Sigmoid colon (tissue), 7 donors: Measurements from ENCODE around the gene LRP1. TPM values are rescaled to one million over a fixed set of nuclear protein-coding genes. Genes with fewer than 3 reads are reported as not detected.

Experiments
- DNase-seq: peaks from one replicate; pipeline ENCODE4 v3.0.0-alpha.2; 2019
- H3K27ac ChIP-seq, 4 donors: fragments of 200-600 bp; sonication (generic); one replicate each; pipeline ENCODE4 v1.5.1; 2016 to 2019; ENCODE audit warnings: mild to moderate bottlenecking in 1 of 4
- H3K27me3 ChIP-seq, 3 donors: fragments of 200-600 bp; sonication (generic); one replicate each; pipeline ENCODE4 v1.5.1; 2019; ENCODE audit warnings: mild to moderate bottlenecking in 1 of 3
- H3K36me3 ChIP-seq, 4 donors: fragments of 200-600 bp; sonication (generic); one replicate each; pipeline ENCODE4 v1.5.1; 2016 to 2019
- H3K4me1 ChIP-seq, 4 donors: fragments of 200-600 bp; sonication (generic); one replicate each; pipeline ENCODE4 v1.5.1; 2017 to 2019
- H3K4me3 ChIP-seq, 4 donors: fragments of 200-600 bp; sonication (generic); one replicate each; pipeline ENCODE4 v1.5.1; 2017 to 2019; ENCODE audit warnings: mild to moderate bottlenecking in 2 of 4, moderate library complexity in 1 of 4
- H3K9me3 ChIP-seq, 4 donors: fragments of 200-600 bp in 3 of 4; sonication (generic) in 3 of 4; one replicate each; pipeline versions ENCODE4 v1.5.1 to v1.6.1; 2013 to 2019
- CTCF ChIP-seq, 4 experiments: fragments of 450-650 bp in 3 of 4; fragments of 200-600 bp in 1 of 4; IDR thresholded peaks; one replicate each; pipeline ENCODE4 v1.5.1; 2016 to 2019; ENCODE audit warnings: antibody characterized with exemption in 4 of 4, mild to moderate bottlenecking in 3 of 4, moderate library complexity in 2 of 4
- EP300 ChIP-seq, 4 donors: sonication (generic); formaldehyde crosslinking; IDR thresholded peaks; one replicate each; pipeline ENCODE4 v1.6.1; 2017; ENCODE audit warnings: antibody characterized with exemption in 4 of 4
- POLR2A ChIP-seq, 2 donors: fragments of 450-650 bp; IDR thresholded peaks; one replicate each; pipeline ENCODE4 v1.6.1; 2016; ENCODE audit warnings: antibody characterized with exemption in 2 of 2, mild to moderate bottlenecking in 2 of 2, moderate library complexity in 2 of 2
- POLR2AphosphoS5 ChIP-seq, 4 donors: sonication (generic); formaldehyde crosslinking; IDR thresholded peaks; one replicate each; pipeline ENCODE4 v1.6.1; 2017; ENCODE audit warnings: antibody characterized with exemption in 4 of 4
- WGBS, 2 donors: extraction: QIAGEN DNeasy Blood & Tissue Kit; methylation state at CpG; one replicate each; pipeline ENCODE4 v1.1.7; 2013; 5-methylcytosine and 5-hydroxymethylcytosine counted together
- intact Hi-C: fragments of 100-400 bp; cut with DNase I; formaldehyde crosslinking; loops from one replicate; pipeline ENCODE4 v1.15.1; 2023
- polyA plus RNA-seq, 3 donors: library from polyadenylated mRNA; stranded (reverse); fragments of 200-250 nt; gene quantifications; one replicate each; pipeline ENCODE4 v1.2.3, GENCODE V29; 2013
- total RNA-seq, 4 donors: library from RNA; depleted of rRNA; stranded (reverse); fragments of >200 nt; gene quantifications; one replicate each; pipeline ENCODE4 v1.1.0, GENCODE V29; 2016
- donor health status: healthy with polysubstance abuse.
- donor health status: Bipolar disorder and iron deficiency.
- donor health status: healthy.

LRP1 gene
- total and polyA plus RNA-seq, 7 donors = 11.4 to 262 (median 147) TPM

- H3K27me3 ChIP-seq = no peaks in the 10 kb centered on the region
- H3K9me3 ChIP-seq = no peaks in the 10 kb centered on the region
- peaks cover 40 to 61% (median 45%) of the 10 kb centered on the region in 4 donors for H3K36me3 ChIP-seq
- WGBS, 2 donors = 72 to 84% methylated on average over 5 of the region's 5 CpGs
- DNase-seq = no peak
- H3K4me1 ChIP-seq = peaks cover 0 to 55% (median 49%) of the 10 kb centered on the region in 4 donors
- no peak for TF ChIP-seq CTCF (IDR thresholded peaks at IDR 0.05)
- no peak for TF ChIP-seq POLR2A (IDR thresholded peaks at IDR 0.05)
- TF ChIP-seq POLR2AphosphoS5 (IDR thresholded peaks at IDR 0.05) = no peak
- TF ChIP-seq EP300 (IDR thresholded peaks at IDR 0.05) = no peak
- H3K4me3 ChIP-seq = no peak overlapping the region
- intact Hi-C loops = no loop called here
- H3K27ac ChIP-seq = peak overlapping the region in 3 of 4 donors; percentile 17 to 24 (median 23)
Measured at GRCh38 chr12:57154804-57155434, 26.6 kb downstream of the LRP1 start.

GRCh38 chr12:57156701-57157403 is 28.6 kb downstream of the LRP1 start:
- H3K9me3 ChIP-seq = no peaks in the 10 kb centered on the region
- peaks cover 0 to 36% (median 30%) of the 10 kb centered on the region in 4 donors for H3K4me1 ChIP-seq
- peaks cover 49 to 80% (median 59%) of the 10 kb centered on the region in 4 donors for H3K36me3 ChIP-seq
- TF ChIP-seq POLR2AphosphoS5 (IDR thresholded peaks at IDR 0.05) (no peak), POLR2A (IDR thresholded peaks at IDR 0.05) (no peak), EP300 (IDR thresholded peaks at IDR 0.05) (no peak), CTCF (IDR thresholded peaks at IDR 0.05) (no peak)
- no peaks in the 10 kb centered on the region for H3K27me3 ChIP-seq
- no peak overlapping the region for H3K4me3 ChIP-seq
- intact Hi-C loops = no loop called here
- H3K27ac ChIP-seq = peak overlapping the region in 2 of 4 donors; percentile 17 to 23
- DNase-seq = peak; percentile 66
- 68 to 80% methylated on average over 16 of the region's 16 CpGs for WGBS, 2 donors

- Histone ChIP-seq H3K9me3 (no peaks in the 10 kb centered on the region), H3K4me3 (no peak overlapping the region), H3K27me3 (no peaks in the 10 kb centered on the region), H3K36me3 (peaks cover 57 to 89% (median 67%) of the 10 kb centered on the region in 4 donors), H3K27ac (peak overlapping the region; percentile 15 to 34 (median 20)), H3K4me1 (peaks cover 0 to 28% (median 21%) of the 10 kb centered on the region in 4 donors)
- TF ChIP-seq POLR2A (IDR thresholded peaks at IDR 0.05) (no peak), POLR2AphosphoS5 (IDR thresholded peaks at IDR 0.05) (peak in 1 of 4 donors; percentile 4), CTCF (IDR thresholded peaks at IDR 0.05) (no peak), EP300 (IDR thresholded peaks at IDR 0.05) (no peak)
- peak; percentile 65 for DNase-seq
- 82 to 92% methylated on average over 5 of the region's 5 CpGs for WGBS, 2 donors
- intact Hi-C loops = no loop called here
Measured at GRCh38 chr12:57157588-57158173, 29.4 kb downstream of the LRP1 start.

GRCh38 chr12:57158186-57158585 is 29.9 kb downstream of the LRP1 start:
- WGBS, 2 donors = 92 to 95% methylated on average over 16 of the region's 16 CpGs
- peak; percentile 63 for DNase-seq
- Histone ChIP-seq H3K4me1 (peaks cover 0 to 23% (median 16%) of the 10 kb centered on the region in 4 donors), H3K9me3 (no peaks in the 10 kb centered on the region), H3K27ac (peak overlapping the region; percentile 17 to 48 (median 28)), H3K4me3 (no peak overlapping the region), H3K27me3 (no peaks in the 10 kb centered on the region), H3K36me3 (peaks cover 61 to 94% (median 71%) of the 10 kb centered on the region in 4 donors)
- intact Hi-C loops = no loop called here
- no peak for TF ChIP-seq EP300 (IDR thresholded peaks at IDR 0.05)
- no peak for TF ChIP-seq CTCF (IDR thresholded peaks at IDR 0.05)
- no peak for TF ChIP-seq POLR2A (IDR thresholded peaks at IDR 0.05)
- no peak for TF ChIP-seq POLR2AphosphoS5 (IDR thresholded peaks at IDR 0.05)
